Sigmoid colon (tissue), 4 donors: ENCODE data around the gene TRIM45.

ENCODE experiments used
- EP300 ChIP-seq, 4 donors: sonication (generic); formaldehyde crosslinking; IDR thresholded peaks; one replicate each; pipeline ENCODE4 v1.6.1; 2017; ENCODE audit warnings: antibody characterized with exemption in 4 of 4
- POLR2A ChIP-seq, 2 donors: fragments of 450-650 bp; IDR thresholded peaks; one replicate each; pipeline ENCODE4 v1.6.1; 2016; ENCODE audit warnings: antibody characterized with exemption in 2 of 2, mild to moderate bottlenecking in 2 of 2, moderate library complexity in 2 of 2
- POLR2AphosphoS5 ChIP-seq, 4 donors: sonication (generic); formaldehyde crosslinking; IDR thresholded peaks; one replicate each; pipeline ENCODE4 v1.6.1; 2017; ENCODE audit warnings: antibody characterized with exemption in 4 of 4
- TF ChIP-seq, protein P1 (sequence below), 4 experiments: fragments of 450-650 bp in 3 of 4; fragments of 200-600 bp in 1 of 4; IDR thresholded peaks; one replicate each; pipeline ENCODE4 v1.5.1; 2016 to 2019; ENCODE audit warnings: antibody characterized with exemption in 4 of 4, mild to moderate bottlenecking in 3 of 4, moderate library complexity in 2 of 4

DNA sequence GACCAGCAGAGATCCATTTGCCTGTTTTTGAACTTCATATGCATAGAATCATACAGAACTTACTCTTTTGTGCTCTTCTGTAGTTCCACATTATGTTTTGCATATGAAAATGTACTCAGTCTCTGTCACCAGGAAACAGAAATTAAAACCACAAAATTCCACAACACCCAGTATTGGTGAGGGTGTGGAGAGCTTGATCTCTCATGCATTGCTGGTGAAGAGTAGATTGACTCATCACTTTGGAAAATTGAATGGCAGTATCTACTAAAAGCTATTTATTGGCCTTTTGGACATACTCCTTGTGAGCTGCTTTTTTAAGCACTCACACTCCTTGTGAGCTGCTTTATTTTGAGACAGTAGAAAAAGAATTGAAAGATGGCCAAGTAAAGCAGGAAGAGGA is 45.9 kb upstream of the TRIM45 start:
- TF ChIP-seq, protein P1, sequence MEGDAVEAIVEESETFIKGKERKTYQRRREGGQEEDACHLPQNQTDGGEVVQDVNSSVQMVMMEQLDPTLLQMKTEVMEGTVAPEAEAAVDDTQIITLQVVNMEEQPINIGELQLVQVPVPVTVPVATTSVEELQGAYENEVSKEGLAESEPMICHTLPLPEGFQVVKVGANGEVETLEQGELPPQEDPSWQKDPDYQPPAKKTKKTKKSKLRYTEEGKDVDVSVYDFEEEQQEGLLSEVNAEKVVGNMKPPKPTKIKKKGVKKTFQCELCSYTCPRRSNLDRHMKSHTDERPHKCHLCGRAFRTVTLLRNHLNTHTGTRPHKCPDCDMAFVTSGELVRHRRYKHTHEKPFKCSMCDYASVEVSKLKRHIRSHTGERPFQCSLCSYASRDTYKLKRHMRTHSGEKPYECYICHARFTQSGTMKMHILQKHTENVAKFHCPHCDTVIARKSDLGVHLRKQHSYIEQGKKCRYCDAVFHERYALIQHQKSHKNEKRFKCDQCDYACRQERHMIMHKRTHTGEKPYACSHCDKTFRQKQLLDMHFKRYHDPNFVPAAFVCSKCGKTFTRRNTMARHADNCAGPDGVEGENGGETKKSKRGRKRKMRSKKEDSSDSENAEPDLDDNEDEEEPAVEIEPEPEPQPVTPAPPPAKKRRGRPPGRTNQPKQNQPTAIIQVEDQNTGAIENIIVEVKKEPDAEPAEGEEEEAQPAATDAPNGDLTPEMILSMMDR (IDR thresholded peaks at IDR 0.05) = no peak
- TF ChIP-seq POLR2A (IDR thresholded peaks at IDR 0.05) (no peak), POLR2AphosphoS5 (IDR thresholded peaks at IDR 0.05) (no peak), EP300 (IDR thresholded peaks at IDR 0.05) (no peak)
